ENCODE measurements around the gene KCNJ16. TPM values are rescaled to one million over a fixed set of nuclear protein-coding genes. Genes with fewer than 3 reads are reported as not detected.

Gene KCNJ16
- polyA plus RNA-seq, 2 of the 4 experiments (the other 2 are of a cell fraction) = 0.87 to 1.6 TPM

DNA sequence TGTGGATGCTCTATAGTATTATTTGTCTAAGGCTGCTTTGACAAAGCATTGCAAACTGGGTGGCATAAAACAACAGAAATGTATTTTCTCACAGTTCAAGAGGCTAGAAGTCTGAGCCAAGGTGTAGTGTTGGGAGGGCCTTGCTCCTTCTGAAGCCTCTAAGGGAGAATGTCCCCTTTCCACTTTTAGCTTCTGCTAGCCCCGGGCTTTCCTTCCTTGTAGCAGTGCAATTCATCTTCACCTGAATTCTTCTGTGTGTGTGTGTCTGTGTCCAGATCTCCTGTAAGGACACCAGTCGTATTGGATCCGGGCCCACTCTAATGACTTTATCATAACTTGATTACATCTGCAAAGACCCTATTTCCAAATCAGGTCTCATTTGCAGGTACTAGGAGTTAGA lies 18.1 kb downstream of the KCNJ16 start (continued):
- TF ChIP-seq, protein P1, sequence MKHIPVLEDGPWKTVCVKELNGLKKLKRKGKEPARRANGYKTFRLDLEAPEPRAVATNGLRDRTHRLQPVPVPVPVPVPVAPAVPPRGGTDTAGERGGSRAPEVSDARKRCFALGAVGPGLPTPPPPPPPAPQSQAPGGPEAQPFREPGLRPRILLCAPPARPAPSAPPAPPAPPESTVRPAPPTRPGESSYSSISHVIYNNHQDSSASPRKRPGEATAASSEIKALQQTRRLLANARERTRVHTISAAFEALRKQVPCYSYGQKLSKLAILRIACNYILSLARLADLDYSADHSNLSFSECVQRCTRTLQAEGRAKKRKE (CRISPR knock-in tag; IDR thresholded peaks at IDR 0.05; ENCODE audit: low read depth) = no peak
- TF ChIP-seq POLR2AphosphoS2 (conservative IDR thresholded peaks at IDR 0.05; ENCODE audit: low read length) (no peak), HDAC2 (IDR thresholded peaks at IDR 0.05) (no peak)

DNA sequence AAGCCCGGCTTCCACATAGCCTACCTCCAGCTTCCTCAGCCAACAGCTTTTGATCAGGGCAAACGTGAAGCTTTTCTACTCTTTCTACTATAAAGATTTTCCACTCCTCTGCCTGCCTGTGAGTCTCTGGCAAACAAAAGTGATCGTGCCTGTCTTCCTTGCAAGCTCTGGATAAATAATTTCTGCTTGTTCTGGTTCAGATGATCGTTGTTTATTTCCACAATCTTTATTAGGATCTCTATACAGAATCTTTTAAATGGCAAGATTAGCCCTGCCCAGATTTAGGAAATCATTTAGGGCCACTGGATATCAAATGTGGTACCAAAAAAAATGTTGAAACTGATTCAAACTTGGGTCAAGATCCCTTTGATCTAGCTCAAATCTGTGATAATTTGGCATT lies 20.4 kb downstream of the KCNJ16 start:
- Histone ChIP-seq H3K9me3 (no peaks in the 10 kb centered on the region), H3K27ac (no peak overlapping the region), H3K4me2 (no peak overlapping the region), H3K4me1 (0 out of 3 replicates have a peak, but pooled peaks cover 4% of the 10 kb centered on the region), H3K4me3 (no peak overlapping the region)
- no peak for TF ChIP-seq EHMT2 (IDR thresholded peaks at IDR 0.05; ENCODE audit: low read depth)
- TF ChIP-seq EP300 (IDR thresholded peaks at IDR 0.05) = no peak
- TF ChIP-seq, protein P2, sequence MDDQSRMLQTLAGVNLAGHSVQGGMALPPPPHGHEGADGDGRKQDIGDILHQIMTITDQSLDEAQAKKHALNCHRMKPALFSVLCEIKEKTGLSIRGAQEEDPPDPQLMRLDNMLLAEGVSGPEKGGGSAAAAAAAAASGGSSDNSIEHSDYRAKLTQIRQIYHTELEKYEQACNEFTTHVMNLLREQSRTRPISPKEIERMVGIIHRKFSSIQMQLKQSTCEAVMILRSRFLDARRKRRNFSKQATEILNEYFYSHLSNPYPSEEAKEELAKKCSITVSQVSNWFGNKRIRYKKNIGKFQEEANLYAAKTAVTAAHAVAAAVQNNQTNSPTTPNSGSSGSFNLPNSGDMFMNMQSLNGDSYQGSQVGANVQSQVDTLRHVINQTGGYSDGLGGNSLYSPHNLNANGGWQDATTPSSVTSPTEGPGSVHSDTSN (IDR thresholded peaks at IDR 0.05) = no peak
- no peak for TF ChIP-seq HEYL (CRISPR knock-in tag; IDR thresholded peaks at IDR 0.05)
- no peak for TF ChIP-seq ESRRA (IDR thresholded peaks at IDR 0.05; ENCODE audit: borderline replicate concordance, low read length)
- TF ChIP-seq JUN (IDR thresholded peaks at IDR 0.05) = no peak
- TF ChIP-seq, protein P3, sequence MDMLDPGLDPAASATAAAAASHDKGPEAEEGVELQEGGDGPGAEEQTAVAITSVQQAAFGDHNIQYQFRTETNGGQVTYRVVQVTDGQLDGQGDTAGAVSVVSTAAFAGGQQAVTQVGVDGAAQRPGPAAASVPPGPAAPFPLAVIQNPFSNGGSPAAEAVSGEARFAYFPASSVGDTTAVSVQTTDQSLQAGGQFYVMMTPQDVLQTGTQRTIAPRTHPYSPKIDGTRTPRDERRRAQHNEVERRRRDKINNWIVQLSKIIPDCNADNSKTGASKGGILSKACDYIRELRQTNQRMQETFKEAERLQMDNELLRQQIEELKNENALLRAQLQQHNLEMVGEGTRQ (IDR thresholded peaks at IDR 0.05) = no peak
- TF ChIP-seq CEBPB (IDR thresholded peaks at IDR 0.05) = no peak
- no peak for TF ChIP-seq ZSCAN20 (CRISPR knock-in tag; IDR thresholded peaks at IDR 0.05)
- TF ChIP-seq FOSB (CRISPR knock-in tag; IDR thresholded peaks at IDR 0.05) = no peak
- TF ChIP-seq, protein P1 (CRISPR knock-in tag; IDR thresholded peaks at IDR 0.05; ENCODE audit: low read depth) = no peak
- TF ChIP-seq TFCP2L1 (CRISPR knock-in tag; IDR thresholded peaks at IDR 0.05) = no peak
- TF ChIP-seq, protein P4, sequence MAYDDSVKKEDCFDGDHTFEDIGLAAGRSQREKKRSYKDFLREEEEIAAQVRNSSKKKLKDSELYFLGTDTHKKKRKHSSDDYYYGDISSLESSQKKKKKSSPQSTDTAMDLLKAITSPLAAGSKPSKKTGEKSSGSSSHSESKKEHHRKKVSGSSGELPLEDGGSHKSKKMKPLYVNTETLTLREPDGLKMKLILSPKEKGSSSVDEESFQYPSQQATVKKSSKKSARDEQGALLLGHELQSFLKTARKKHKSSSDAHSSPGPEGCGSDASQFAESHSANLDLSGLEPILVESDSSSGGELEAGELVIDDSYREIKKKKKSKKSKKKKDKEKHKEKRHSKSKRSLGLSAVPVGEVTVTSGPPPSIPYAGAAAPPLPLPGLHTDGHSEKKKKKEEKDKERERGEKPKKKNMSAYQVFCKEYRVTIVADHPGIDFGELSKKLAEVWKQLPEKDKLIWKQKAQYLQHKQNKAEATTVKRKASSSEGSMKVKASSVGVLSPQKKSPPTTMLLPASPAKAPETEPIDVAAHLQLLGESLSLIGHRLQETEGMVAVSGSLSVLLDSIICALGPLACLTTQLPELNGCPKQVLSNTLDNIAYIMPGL (CRISPR knock-in tag; IDR thresholded peaks at IDR 0.05; ENCODE audit: borderline replicate concordance) = no peak
- no peak for FAIRE-seq
- POLR2A ChIA-PET = no interaction called here
- no peak for DNase-seq (ENCODE audit: low read depth in 1 of 2, low spot score in 1 of 2)
- ATAC-seq = no peak
- 49% methylated on average over 4 of the region's 4 CpGs for WGBS (ENCODE audit: missing lambda C conversion rate)
- CTCF ChIA-PET = interaction anchor here (1.0 to 1.4 kb wide), 2 partner anchors 11 to 36 kb away, joined by 3 to 4 read pairs; no protein-coding TSS in a partner anchor

DNA sequence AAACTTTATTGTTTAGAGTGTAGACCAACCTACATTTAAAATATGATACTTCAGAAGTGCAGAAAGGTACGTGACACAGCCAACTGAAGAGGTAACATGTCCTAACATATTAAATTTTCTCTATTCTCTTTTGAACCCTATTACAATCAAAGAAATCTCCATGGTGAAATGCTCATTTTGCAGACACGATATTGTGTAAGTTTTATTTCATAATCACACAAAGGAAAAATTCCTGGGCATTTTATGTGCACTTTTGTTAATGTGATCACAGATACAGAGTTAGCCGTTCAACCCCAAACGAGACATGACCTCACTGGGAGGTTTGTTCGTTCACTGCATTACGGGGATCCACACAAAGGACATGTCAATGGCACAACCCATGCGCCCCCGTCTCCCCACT lies 21.8 kb downstream of the KCNJ16 start:
- ATAC-seq = no peak
- ChIA-PET POLR2A (no interaction called here), CTCF (interaction anchor here (1.1 kb wide), 1 partner anchor 14 kb away, joined by 3 read pairs; no protein-coding TSS in a partner anchor)
- DNase-seq (ENCODE audit: low read depth in 1 of 2, low spot score in 1 of 2) = no peak
- H3K4me2 ChIP-seq = no peak overlapping the region
- no peak for TF ChIP-seq BHLHE40 (IDR thresholded peaks at IDR 0.05; ENCODE audit: low read depth, low read length)
- TF ChIP-seq HOXB5 (CRISPR knock-in tag; IDR thresholded peaks at IDR 0.05) = no peak
- no peak for TF ChIP-seq HEYL (CRISPR knock-in tag; IDR thresholded peaks at IDR 0.05)
- no peak for TF ChIP-seq POLR2A (IDR thresholded peaks at IDR 0.05; ENCODE audit: low read length)
- no peak for FAIRE-seq
- H3K27ac ChIP-seq = no peak overlapping the region
- H3K4me3 ChIP-seq = no peak overlapping the region
- H3K4me1 ChIP-seq = no peaks in the 10 kb centered on the region
- WGBS (ENCODE audit: missing lambda C conversion rate) = 42% methylated on average over 8 of the region's 8 CpGs
- no peaks in the 10 kb centered on the region for H3K9me3 ChIP-seq

All from A549 (cell line).